CD8-positive, alpha-beta memory T cell (primary cell): ENCODE measurements around the gene DAP3. TPM values are rescaled to one million over a fixed set of nuclear protein-coding genes. Genes with fewer than 3 reads are reported as not detected.

Source experiments
- CTCF ChIA-PET: fragments of 350-600 bp; sonication (Branson Sonifier 250); formaldehyde crosslinking; loops from one replicate; lab custom pipeline; 2021; ENCODE audit warnings: antibody characterized with exemption; lab: Charles Lee
- POLR2A ChIA-PET: fragments of 350-600 bp; sonication (Branson Sonifier 250); formaldehyde crosslinking; loops from one replicate; lab custom pipeline; 2021; ENCODE audit warnings: antibody characterized with exemption; lab: Charles Lee
- DNase-seq, 5 donors: peaks; one replicate each; pipeline versions ENCODE4 v3.0.0 to v3.0.0-alpha.2; 2020 to 2022; ENCODE audit warnings: mixed read lengths in 1 of 5
- H3K27ac ChIP-seq: one replicate; pipeline ENCODE4 v1.7.0; 2013; ENCODE audit warnings: low read depth, mild to moderate bottlenecking, low read length, moderate library complexity
- H3K27me3 ChIP-seq: 2 replicates; pipeline ENCODE4 v1.7.0; 2013; ENCODE audit warnings: low read length, mild to moderate bottlenecking; ENCODE audit not compliant: insufficient read depth, poor library complexity, severe bottlenecking
- H3K36me3 ChIP-seq: 2 replicates; pipeline ENCODE4 v1.7.0; 2013; ENCODE audit warnings: mild to moderate bottlenecking, low read length, moderate library complexity; ENCODE audit not compliant: insufficient read depth
- H3K4me1 ChIP-seq: 2 replicates; pipeline ENCODE4 v1.7.0; 2013; ENCODE audit warnings: mild to moderate bottlenecking, low read length, moderate library complexity; ENCODE audit not compliant: insufficient read depth
- H3K4me3 ChIP-seq: 2 replicates; pipeline ENCODE4 v1.7.0; 2013; ENCODE audit warnings: mild to moderate bottlenecking, low read length
- H3K9me3 ChIP-seq: 2 replicates; pipeline ENCODE4 v1.7.0; 2013; ENCODE audit warnings: mild to moderate bottlenecking, low read length
- H3K27ac Mint-ChIP-seq, 8 donors: one replicate each; pipeline ENCODE4 v1.8.0; 2020 to 2021; ENCODE audit warnings: mixed read lengths in 8 of 8, mild to moderate bottlenecking in 6 of 8, inconsistent platforms in 3 of 8, moderate library complexity in 3 of 8
- H3K27me3 Mint-ChIP-seq, 2 donors: one replicate each; pipeline ENCODE4 v1.8.0; 2020 to 2021; ENCODE audit warnings: mixed read lengths in 2 of 2, mild to moderate bottlenecking in 1 of 2, moderate library complexity in 1 of 2
- H3K36me3 Mint-ChIP-seq, 3 donors: one replicate each; pipeline ENCODE4 v1.8.0; 2020 to 2021; ENCODE audit warnings: mixed read lengths in 3 of 3, inconsistent platforms in 1 of 3, mild to moderate bottlenecking in 1 of 3
- H3K4me1 Mint-ChIP-seq, 3 donors: one replicate each; pipeline ENCODE4 v1.8.0; 2020 to 2021; ENCODE audit warnings: mixed read lengths in 3 of 3, inconsistent platforms in 1 of 3, mild to moderate bottlenecking in 1 of 3
- H3K4me3 Mint-ChIP-seq, 7 donors: one replicate each; pipeline ENCODE4 v1.8.0; 2020 to 2021; ENCODE audit warnings: mixed read lengths in 7 of 7, mild to moderate bottlenecking in 6 of 7, moderate library complexity in 4 of 7, inconsistent platforms in 2 of 7
- H3K9me3 Mint-ChIP-seq, 5 donors: one replicate each; pipeline ENCODE4 v1.8.0; 2020 to 2022; ENCODE audit warnings: mixed read lengths in 5 of 5, mild to moderate bottlenecking in 3 of 5, moderate library complexity in 2 of 5, inconsistent platforms in 1 of 5
- polyA plus RNA-seq: library from polyadenylated mRNA; unstranded; fragments of 300-500 nt; fragmentation: Illumina TruSeq; gene quantifications from one replicate; pipeline ENCODE4 v1.2.3, GENCODE V29; 2021
- total RNA-seq, 2 experiments: library from RNA; stranded (reverse); gene quantifications; one replicate each; pipeline ENCODE4 v1.2.3, GENCODE V29; 2021

Gene DAP3
- total and polyA plus RNA-seq, 3 experiments from 2014 or later, result 96.7 to 160 (median 156) TPM

- ChIA-PET CTCF (no interaction called here), POLR2A (no interaction called here)
- Mint-ChIP-seq H3K4me3 (no peak overlapping the region), H3K36me3 (peaks cover 0 to 85% (median 33%) of the 10 kb centered on the region in 3 donors), H3K9me3 (no peaks in the 10 kb centered on the region), H3K27me3 (no peaks in the 10 kb centered on the region), H3K27ac (peak overlapping the region in 1 of 8 donors; percentile 54), H3K4me1 (no peaks in the 10 kb centered on the region)
- Histone ChIP-seq H3K9me3 (no peaks in the 10 kb centered on the region), H3K4me3 (no peak overlapping the region), H3K27ac (peak overlapping the region; percentile 59), H3K4me1 (no peaks in the 10 kb centered on the region), H3K36me3 (peaks cover 52% of the 10 kb centered on the region), H3K27me3 (no peaks in the 10 kb centered on the region)
- no peak for DNase-seq
Measured at GRCh38 chr1:155769257-155769656, 80.4 kb downstream of the DAP3 start.

- Mint-ChIP-seq H3K4me3 (no peak overlapping the region), H3K4me1 (peaks cover 3 to 7% (median 3%) of the 10 kb centered on the region in 3 donors), H3K27me3 (no peaks in the 10 kb centered on the region), H3K36me3 (peaks cover 13 to 87% (median 45%) of the 10 kb centered on the region in 3 donors), H3K27ac (peak overlapping the region in 2 of 8 donors; percentile 37 to 56), H3K9me3 (no peaks in the 10 kb centered on the region)
- Histone ChIP-seq H3K27ac (no peak overlapping the region), H3K4me3 (no peak overlapping the region), H3K9me3 (no peaks in the 10 kb centered on the region), H3K36me3 (peaks cover 54% of the 10 kb centered on the region), H3K4me1 (no peaks in the 10 kb centered on the region), H3K27me3 (no peaks in the 10 kb centered on the region)
- no peak for DNase-seq
- ChIA-PET CTCF (no interaction called here), POLR2A (no interaction called here)
Measured at GRCh38 chr1:155773221-155773620, 84.3 kb downstream of the DAP3 start.

GRCh38 chr1:155776414-155776813 lies 87.5 kb downstream of the DAP3 start:
- H3K9me3 Mint-ChIP-seq, result no peaks in the 10 kb centered on the region
- Histone ChIP-seq H3K4me3 (no peak overlapping the region), H3K27ac (no peak overlapping the region), H3K4me1 (no peaks in the 10 kb centered on the region), H3K36me3 (peaks cover 37% of the 10 kb centered on the region), H3K27me3 (no peaks in the 10 kb centered on the region), H3K9me3 (no peaks in the 10 kb centered on the region)
- peaks cover 3 to 7% (median 3%) of the 10 kb centered on the region in 3 donors for H3K4me1 Mint-ChIP-seq
- no peak for DNase-seq
- H3K27ac Mint-ChIP-seq, result peak overlapping the region in 5 of 8 donors; percentile 4 to 87 (median 23)
- CTCF ChIA-PET, result no interaction called here
- H3K27me3 Mint-ChIP-seq, result no peaks in the 10 kb centered on the region
- H3K36me3 Mint-ChIP-seq, result peaks cover 13 to 74% (median 28%) of the 10 kb centered on the region in 3 donors
- POLR2A ChIA-PET, result no interaction called here
- H3K4me3 Mint-ChIP-seq, result no peak overlapping the region

- Mint-ChIP-seq H3K4me3 (no peak overlapping the region), H3K4me1 (peaks cover 3 to 7% (median 3%) of the 10 kb centered on the region in 3 donors), H3K36me3 (peaks cover 13 to 70% (median 25%) of the 10 kb centered on the region in 3 donors), H3K27me3 (no peaks in the 10 kb centered on the region), H3K27ac (peak overlapping the region in 4 of 8 donors; percentile 6 to 40 (median 25)), H3K9me3 (no peaks in the 10 kb centered on the region)
- no peak for DNase-seq
- POLR2A ChIA-PET, result no interaction called here
- Histone ChIP-seq H3K4me1 (no peaks in the 10 kb centered on the region), H3K9me3 (no peaks in the 10 kb centered on the region), H3K27ac (no peak overlapping the region), H3K4me3 (no peak overlapping the region), H3K36me3 (peaks cover 30% of the 10 kb centered on the region), H3K27me3 (no peaks in the 10 kb centered on the region)
- CTCF ChIA-PET, result no interaction called here
Measured at GRCh38 chr1:155777582-155777981, 88.7 kb downstream of the DAP3 start.

Other genes starting within 250 kb of the DAP3 start
- 10 to 100 TPM; 29.7 to 30.5 TPM for gene ASH1L, start 126.3 kb upstream of the DAP3 start, total RNA-seq
- gene ASH1L, start 126.3 kb upstream of the DAP3 start, polyA plus RNA-seq, result 25.7 TPM
- gene MSTO1, start 78.9 kb upstream of the DAP3 start, total RNA-seq, result 10 to 100 TPM; 82.0 to 92.0 TPM
- gene MSTO1, start 78.9 kb upstream of the DAP3 start, polyA plus RNA-seq, result 19.6 TPM
- 10 to 100 TPM; 59.1 to 62.0 TPM for gene YY1AP1, start 317 bp upstream of the DAP3 start, total RNA-seq
- gene YY1AP1, start 317 bp upstream of the DAP3 start, polyA plus RNA-seq, result 49.7 TPM
- 10 to 100 TPM; 53.3 to 60.8 TPM for gene GON4L, start 168.1 kb downstream of the DAP3 start, total RNA-seq
- gene GON4L, start 168.1 kb downstream of the DAP3 start, polyA plus RNA-seq, result 42.9 TPM
- 10 to 100 TPM; 22.7 TPM for gene SYT11, start 170.5 kb downstream of the DAP3 start, total RNA-seq
- gene SYT11, start 170.5 kb downstream of the DAP3 start, polyA plus RNA-seq, result 19.3 TPM
- 10 to 100 TPM; 13.7 to 16.9 TPM for gene RIT1, start 222.3 kb downstream of the DAP3 start, total RNA-seq
- 17.7 TPM for gene RIT1, start 222.3 kb downstream of the DAP3 start, polyA plus RNA-seq
- 10 to 100 TPM; 58.8 to 61.2 TPM for gene KHDC4, start 245.3 kb downstream of the DAP3 start, total RNA-seq
- 8.2 TPM for gene KHDC4, start 245.3 kb downstream of the DAP3 start, polyA plus RNA-seq